Heart left ventricle (tissue), 13 donors: ENCODE measurements around the gene AFF1.
"Not testable (repeated sequence)": the region's sequence is repeated elsewhere in the genome, so short reads cannot be mapped to it uniquely, and the experiment has no call there.

Source experiments
- CTCF ChIP-seq, 12 donors: fragments of 200-600 bp; sonication (generic) in 4 of 12; IDR thresholded peaks; one replicate each; pipeline versions ENCODE4 v1.5.0 to v1.8.0; 2018 to 2022; ENCODE audit warnings: antibody characterized with exemption in 12 of 12, mild to moderate bottlenecking in 5 of 12
- POLR2A ChIP-seq, 2 donors: fragments of 450-650 bp; IDR thresholded peaks; one replicate each; pipeline ENCODE4 v1.6.1; 2017; ENCODE audit warnings: antibody characterized with exemption in 2 of 2, mild to moderate bottlenecking in 2 of 2, moderate library complexity in 2 of 2
- donor health status: ischemic (EF 13 %, LVEDD 7.1; RV severe dilation, severe dysfunction).
- donor health status: DM: no; HTN: yes; CAD: no.
- donor health status: DM: no; HTN: no; CAD: no.
- donor health status: ischemic (EF 25% LVEDD 6.9; RV normal size, moderate dysfunction).
- donor health status: ischemic (EF 25% LVEDD 5.7; RV mildly dilated, moderate dysfunction).
- donor health status: ischemic (EF 35%, LVEDD 5.7; RV mildly dilated, moderate dysfunction).
- donor health status: nonischemic (EF 11% LVEDD 7.7; RV severe dilation, severe dysfunction).
- donor health status: DM: yes; HTN: yes; CAD: no.
- donor health status: PGD.
- donor health status: ischemic (EF 29% LVEDD 5.4; RV normal size, mild dysfunction).
- donor health status: nonischemic (EF 23%, LVEDD 6.1; RV moderate dilation, normal function).

GRCh38 chr4:86985852-86986251 is 51.0 kb downstream of the AFF1 start:
- TF ChIP-seq POLR2A, CTCF (IDR thresholded peaks at IDR 0.05): not testable (repeated sequence)
